PFSK-1 (cell line): Measurements from ENCODE around the gene SCLY.

Experiments used
- FOXP2 ChIP-seq: optimal IDR thresholded peaks from 2 replicates; pipeline ENCODE3; 2011; ENCODE audit warnings: borderline replicate concordance, control low read depth, inconsistent platforms; ENCODE audit not compliant: insufficient read depth; ENCODE audit errors: extremely low read length, extremely low read depth
- POLR2AphosphoS5 ChIP-seq: IDR thresholded peaks from 2 replicates; pipeline ENCODE4 v1.6.1; 2012; ENCODE audit warnings: low read depth, mild to moderate bottlenecking, control low read depth, low read length, moderate library complexity
- REST ChIP-seq, 2 experiments: IDR thresholded peaks; 2 replicates each; pipeline versions ENCODE4 v1.6.1 to v1.8.0; 2011 to 2012; ENCODE audit warnings: low read depth in 2 of 2, low read length in 2 of 2, control low read depth in 1 of 2, inconsistent platforms in 1 of 2, mild to moderate bottlenecking in 1 of 2, moderate library complexity in 1 of 2; ENCODE audit not compliant: insufficient read depth in 1 of 2
- SIN3A ChIP-seq: IDR thresholded peaks from 2 replicates; pipeline ENCODE4 v1.6.1; 2012; ENCODE audit warnings: mild to moderate bottlenecking, low read length, moderate library complexity, borderline replicate concordance; ENCODE audit not compliant: insufficient read depth
- TAF1 ChIP-seq: IDR thresholded peaks from 2 replicates; pipeline ENCODE4 v1.6.1; 2012; ENCODE audit warnings: low read length, control low read depth, borderline replicate concordance; ENCODE audit not compliant: insufficient read depth

Gene SCLY

GRCh38 chr2:238075397-238075796, 14.6 kb downstream of the SCLY start:
- TF ChIP-seq TAF1 = no peak
- no peak for TF ChIP-seq SIN3A

DNA sequence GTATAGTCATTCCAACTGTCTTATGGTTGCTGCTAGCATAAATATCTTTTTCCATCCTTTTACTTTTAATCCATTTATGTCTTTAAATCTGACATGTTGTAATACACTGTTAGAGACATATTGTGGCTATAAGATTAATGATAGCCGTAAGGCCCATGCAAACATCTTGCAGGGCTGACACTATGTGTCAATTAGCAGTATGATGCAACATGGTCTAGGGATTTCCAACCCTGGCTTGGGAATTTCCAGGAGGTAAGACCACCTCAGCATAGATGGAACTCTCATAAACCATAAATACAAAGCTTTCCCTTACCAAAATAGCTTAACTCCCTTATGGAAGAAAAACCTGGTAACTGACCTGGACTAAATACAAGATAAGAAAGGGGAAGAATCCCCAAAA, 16.5 kb downstream of the SCLY start:
- no peak for TF ChIP-seq FOXP2
- TF ChIP-seq REST (IDR thresholded peaks at IDR 0.05; ENCODE audit: insufficient read depth in 1 of 2, low read depth in 2 of 2, low read length in 2 of 2) = no peak
- TF ChIP-seq SIN3A = no peak
- no peak for TF ChIP-seq TAF1
- TF ChIP-seq POLR2AphosphoS5 = no peak

GRCh38 chr2:238079874-238080327, 19.1 kb downstream of the SCLY start:
- no peak for TF ChIP-seq REST (IDR thresholded peaks at IDR 0.05; ENCODE audit: insufficient read depth in 1 of 2, low read depth in 2 of 2, low read length in 2 of 2)
- TF ChIP-seq FOXP2 = no peak
- TF ChIP-seq TAF1 = no peak
- TF ChIP-seq SIN3A = no peak

DNA sequence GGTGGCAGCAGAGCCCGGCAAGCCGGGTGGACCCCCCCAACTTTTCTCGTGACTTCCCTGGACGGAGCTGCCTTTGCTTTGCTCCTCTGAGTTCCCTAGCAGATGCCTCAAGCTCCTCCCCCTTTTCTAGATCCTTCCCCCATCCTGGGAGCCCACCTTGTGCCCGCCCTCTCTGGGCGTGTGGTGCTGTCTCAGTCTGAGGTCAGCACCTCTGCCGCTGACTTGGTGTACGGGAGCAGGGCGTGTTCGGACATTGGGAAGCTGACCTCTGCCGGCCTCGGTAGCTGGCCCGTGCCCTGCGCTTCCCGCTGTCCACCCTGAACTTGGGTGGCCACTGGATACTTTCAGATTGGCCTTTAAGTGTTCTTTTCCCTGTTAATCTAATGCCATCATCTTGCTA, 19.7 kb downstream of the SCLY start:
- TF ChIP-seq POLR2AphosphoS5 (no peak), TAF1 (no peak), FOXP2 (no peak), SIN3A (no peak)

- TF ChIP-seq TAF1 = no peak
- TF ChIP-seq POLR2AphosphoS5 = no peak
- no peak for TF ChIP-seq SIN3A
- no peak for TF ChIP-seq REST (IDR thresholded peaks at IDR 0.05; ENCODE audit: insufficient read depth in 1 of 2, low read depth in 2 of 2, low read length in 2 of 2)
- TF ChIP-seq FOXP2 = no peak
Measured at GRCh38 chr2:238081150-238081549, 20.3 kb downstream of the SCLY start.

DNA sequence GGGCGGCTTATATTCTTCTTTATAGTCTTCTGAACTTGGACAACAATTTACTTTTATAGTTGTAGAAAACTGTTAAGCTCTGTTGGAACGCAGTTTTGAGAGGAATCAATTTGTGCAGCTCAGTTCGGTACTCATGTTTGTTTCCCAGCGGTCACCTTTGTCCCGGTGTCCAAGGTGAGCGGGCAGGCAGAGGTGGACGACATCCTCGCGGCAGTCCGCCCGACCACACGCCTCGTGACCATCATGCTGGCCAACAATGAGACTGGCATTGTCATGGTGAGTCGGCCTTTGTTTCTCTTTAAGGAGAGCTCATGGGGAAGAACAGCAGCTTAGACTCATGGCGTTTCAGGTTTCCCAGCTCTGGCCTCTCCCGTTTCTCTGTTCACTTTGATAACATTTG, 20.8 kb downstream of the SCLY start:
- TF ChIP-seq FOXP2 (no peak), TAF1 (no peak), REST (IDR thresholded peaks at IDR 0.05; ENCODE audit: insufficient read depth in 1 of 2, low read depth in 2 of 2, low read length in 2 of 2) (no peak), SIN3A (no peak)
